IMR-90 (cell line): ENCODE results near the gene SLC6A15.

Experiments
- BHLHE40 ChIP-seq: fragments of 150-350 bp; IDR thresholded peaks from 2 replicates; pipeline ENCODE4 v1.6.1; 2016; ENCODE audit warnings: mild to moderate bottlenecking, low read depth, low read length
- CEBPB ChIP-seq: IDR thresholded peaks from 2 replicates; pipeline ENCODE4 v1.6.1; 2012; ENCODE audit warnings: low read depth, low read length, improper control_type of control experiment
- CHD1 ChIP-seq: IDR thresholded peaks from 2 replicates; pipeline ENCODE4 v1.6.1; 2012; ENCODE audit warnings: low read depth, low read length, improper control_type of control experiment
- FOS ChIP-seq: fragments of 150-350 bp; IDR thresholded peaks from 2 replicates; pipeline ENCODE4 v1.6.1; 2016; ENCODE audit warnings: low read depth, low read length
- MAFK ChIP-seq: IDR thresholded peaks from 2 replicates; pipeline ENCODE4 v1.6.1; 2012; ENCODE audit warnings: low read depth, low read length, improper control_type of control experiment
- MXI1 ChIP-seq: IDR thresholded peaks from 2 replicates; pipeline ENCODE4 v1.6.1; 2012; ENCODE audit warnings: low read depth, mild to moderate bottlenecking, low read length, moderate library complexity, borderline replicate concordance
- NFE2L2 ChIP-seq: fragments of 150-350 bp; IDR thresholded peaks from 2 replicates; pipeline ENCODE4 v1.6.1; 2016; ENCODE audit warnings: low read depth, mild to moderate bottlenecking, low read length
- POLR2A ChIP-seq: IDR thresholded peaks from 2 replicates; pipeline ENCODE4 v1.6.1; 2012; ENCODE audit warnings: mild to moderate bottlenecking, low read depth, low read length
- RAD21 ChIP-seq: IDR thresholded peaks from 2 replicates; pipeline ENCODE4 v1.6.1; 2012; ENCODE audit warnings: low read length, improper control_type of control experiment
- RCOR1 ChIP-seq: IDR thresholded peaks from 2 replicates; pipeline ENCODE4 v1.6.1; 2012; ENCODE audit warnings: mild to moderate bottlenecking, low read length, improper control_type of control experiment; ENCODE audit not compliant: insufficient replicate concordance
- SMC3 ChIP-seq: fragments of 150-350 bp; IDR thresholded peaks from 2 replicates; pipeline ENCODE4 v1.6.1; 2016; ENCODE audit warnings: low read depth, mild to moderate bottlenecking, antibody characterized with exemption, low read length, moderate library complexity
- TF ChIP-seq, protein P1 (sequence below): conservative IDR thresholded peaks from 2 replicates; pipeline ENCODE4 v1.5.1; 2012; ENCODE audit warnings: mild to moderate bottlenecking, low read depth, low read length, improper control_type of control experiment
- TF ChIP-seq, protein P2 (sequence below): fragments of 150-350 bp; IDR thresholded peaks from 2 replicates; pipeline ENCODE4 v1.6.1; 2016; ENCODE audit warnings: low read depth, mild to moderate bottlenecking, low read length, moderate library complexity, borderline replicate concordance

GRCh38 chr12:84842406-84843013, 70.1 kb downstream of the SLC6A15 start:
- TF ChIP-seq BHLHE40 (no peak), POLR2A (no peak), MXI1 (no peak), MAFK (no peak), NFE2L2 (no peak), SMC3 (peak; percentile 47), RCOR1 (no peak), RAD21 (peak; percentile 78), CEBPB (no peak), FOS (no peak), CHD1 (no peak)
- TF ChIP-seq, protein P1, sequence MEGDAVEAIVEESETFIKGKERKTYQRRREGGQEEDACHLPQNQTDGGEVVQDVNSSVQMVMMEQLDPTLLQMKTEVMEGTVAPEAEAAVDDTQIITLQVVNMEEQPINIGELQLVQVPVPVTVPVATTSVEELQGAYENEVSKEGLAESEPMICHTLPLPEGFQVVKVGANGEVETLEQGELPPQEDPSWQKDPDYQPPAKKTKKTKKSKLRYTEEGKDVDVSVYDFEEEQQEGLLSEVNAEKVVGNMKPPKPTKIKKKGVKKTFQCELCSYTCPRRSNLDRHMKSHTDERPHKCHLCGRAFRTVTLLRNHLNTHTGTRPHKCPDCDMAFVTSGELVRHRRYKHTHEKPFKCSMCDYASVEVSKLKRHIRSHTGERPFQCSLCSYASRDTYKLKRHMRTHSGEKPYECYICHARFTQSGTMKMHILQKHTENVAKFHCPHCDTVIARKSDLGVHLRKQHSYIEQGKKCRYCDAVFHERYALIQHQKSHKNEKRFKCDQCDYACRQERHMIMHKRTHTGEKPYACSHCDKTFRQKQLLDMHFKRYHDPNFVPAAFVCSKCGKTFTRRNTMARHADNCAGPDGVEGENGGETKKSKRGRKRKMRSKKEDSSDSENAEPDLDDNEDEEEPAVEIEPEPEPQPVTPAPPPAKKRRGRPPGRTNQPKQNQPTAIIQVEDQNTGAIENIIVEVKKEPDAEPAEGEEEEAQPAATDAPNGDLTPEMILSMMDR: peak; percentile 69
- TF ChIP-seq, protein P2, sequence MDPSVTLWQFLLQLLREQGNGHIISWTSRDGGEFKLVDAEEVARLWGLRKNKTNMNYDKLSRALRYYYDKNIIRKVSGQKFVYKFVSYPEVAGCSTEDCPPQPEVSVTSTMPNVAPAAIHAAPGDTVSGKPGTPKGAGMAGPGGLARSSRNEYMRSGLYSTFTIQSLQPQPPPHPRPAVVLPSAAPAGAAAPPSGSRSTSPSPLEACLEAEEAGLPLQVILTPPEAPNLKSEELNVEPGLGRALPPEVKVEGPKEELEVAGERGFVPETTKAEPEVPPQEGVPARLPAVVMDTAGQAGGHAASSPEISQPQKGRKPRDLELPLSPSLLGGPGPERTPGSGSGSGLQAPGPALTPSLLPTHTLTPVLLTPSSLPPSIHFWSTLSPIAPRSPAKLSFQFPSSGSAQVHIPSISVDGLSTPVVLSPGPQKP: no peak
